ENCODE results near the gene DGKB.

The DGKB gene

GRCh38 chr7:14199336-14199735 lies 703.2 kb downstream of the DGKB start:
- H3K27ac Mint-ChIP-seq = no peak overlapping the region
- no peaks in the 10 kb centered on the region for H3K36me3 Mint-ChIP-seq (ENCODE audit: low read depth)
- H3K27me3 Mint-ChIP-seq (ENCODE audit: low read depth) = no peaks in the 10 kb centered on the region
- H3K9me3 Mint-ChIP-seq = peaks cover 8% of the 10 kb centered on the region
- no peak overlapping the region for H3K4me3 Mint-ChIP-seq
- H3K4me1 Mint-ChIP-seq (ENCODE audit: low read depth) = no peaks in the 10 kb centered on the region

- H3K4me1 Mint-ChIP-seq (ENCODE audit: low read depth) = no peaks in the 10 kb centered on the region
- H3K36me3 Mint-ChIP-seq (ENCODE audit: low read depth) = no peaks in the 10 kb centered on the region
- no peaks in the 10 kb centered on the region for H3K27me3 Mint-ChIP-seq (ENCODE audit: low read depth)
- no peak overlapping the region for H3K27ac Mint-ChIP-seq
- no peak overlapping the region for H3K4me3 Mint-ChIP-seq
- H3K9me3 Mint-ChIP-seq = peaks cover 9% of the 10 kb centered on the region
These were observed 705.3 kb downstream of the DGKB start for GRCh38 chr7:14197280-14197679.

- H3K27me3 Mint-ChIP-seq (ENCODE audit: low read depth) = no peaks in the 10 kb centered on the region
- peaks cover 9% of the 10 kb centered on the region for H3K9me3 Mint-ChIP-seq
- H3K4me3 Mint-ChIP-seq = no peak overlapping the region
- H3K27ac Mint-ChIP-seq = no peak overlapping the region
- H3K4me1 Mint-ChIP-seq (ENCODE audit: low read depth) = no peaks in the 10 kb centered on the region
- H3K36me3 Mint-ChIP-seq (ENCODE audit: low read depth) = no peaks in the 10 kb centered on the region
These were observed 706.0 kb downstream of the DGKB start for GRCh38 chr7:14196555-14196954.

- no peaks in the 10 kb centered on the region for H3K4me1 Mint-ChIP-seq (ENCODE audit: low read depth)
- H3K36me3 Mint-ChIP-seq (ENCODE audit: low read depth) = no peaks in the 10 kb centered on the region
- no peak overlapping the region for H3K4me3 Mint-ChIP-seq
These were observed 706.7 kb downstream of the DGKB start for GRCh38 chr7:14195871-14196270.

GRCh38 chr7:14195079-14195478 lies 707.5 kb downstream of the DGKB start:
- no peak overlapping the region for H3K27ac Mint-ChIP-seq

More at GRCh38 chr7:14195871-14196270, 706.7 kb downstream of the DGKB start:
- Mint-ChIP-seq H3K27me3 (ENCODE audit: low read depth) (no peaks in the 10 kb centered on the region), H3K27ac (no peak overlapping the region), H3K9me3 (peaks cover 9% of the 10 kb centered on the region)

GRCh38 chr7:14191686-14192098 lies 710.9 kb downstream of the DGKB start:
- H3K9me3 Mint-ChIP-seq = peaks cover 8% of the 10 kb centered on the region
- H3K36me3 Mint-ChIP-seq (ENCODE audit: low read depth) = no peaks in the 10 kb centered on the region
- H3K27me3 Mint-ChIP-seq (ENCODE audit: low read depth) = no peaks in the 10 kb centered on the region
- no peak overlapping the region for H3K4me3 Mint-ChIP-seq
- H3K4me1 Mint-ChIP-seq (ENCODE audit: low read depth) = no peaks in the 10 kb centered on the region
- no peak overlapping the region for H3K27ac Mint-ChIP-seq

More at GRCh38 chr7:14195079-14195478, 707.5 kb downstream of the DGKB start:
- Mint-ChIP-seq H3K9me3 (peaks cover 9% of the 10 kb centered on the region), H3K4me1 (ENCODE audit: low read depth) (no peaks in the 10 kb centered on the region), H3K36me3 (ENCODE audit: low read depth) (no peaks in the 10 kb centered on the region), H3K4me3 (no peak overlapping the region), H3K27me3 (ENCODE audit: low read depth) (no peaks in the 10 kb centered on the region)

- Mint-ChIP-seq H3K9me3 (peaks cover 12% of the 10 kb centered on the region), H3K36me3 (ENCODE audit: low read depth) (no peaks in the 10 kb centered on the region), H3K27ac (no peak overlapping the region), H3K27me3 (ENCODE audit: low read depth) (no peaks in the 10 kb centered on the region), H3K4me1 (ENCODE audit: low read depth) (no peaks in the 10 kb centered on the region), H3K4me3 (no peak overlapping the region)
These were observed 718.2 kb downstream of the DGKB start for GRCh38 chr7:14184292-14184864.

- Mint-ChIP-seq H3K27me3 (ENCODE audit: low read depth) (no peaks in the 10 kb centered on the region), H3K27ac (no peak overlapping the region), H3K36me3 (ENCODE audit: low read depth) (no peaks in the 10 kb centered on the region), H3K9me3 (peaks cover 6% of the 10 kb centered on the region), H3K4me1 (ENCODE audit: low read depth) (no peaks in the 10 kb centered on the region), H3K4me3 (no peak overlapping the region)
These were observed 722.8 kb downstream of the DGKB start for GRCh38 chr7:14179781-14180180.

GRCh38 chr7:14177876-14178275 lies 724.7 kb downstream of the DGKB start:
- Mint-ChIP-seq H3K36me3 (ENCODE audit: low read depth) (no peaks in the 10 kb centered on the region), H3K4me3 (no peak overlapping the region), H3K27me3 (ENCODE audit: low read depth) (no peaks in the 10 kb centered on the region), H3K4me1 (ENCODE audit: low read depth) (no peaks in the 10 kb centered on the region), H3K9me3 (peaks cover 4% of the 10 kb centered on the region), H3K27ac (no peak overlapping the region)

GRCh38 chr7:14170872-14171271 lies 731.7 kb downstream of the DGKB start:
- Mint-ChIP-seq H3K36me3 (ENCODE audit: low read depth) (no peaks in the 10 kb centered on the region), H3K27ac (no peak overlapping the region), H3K27me3 (ENCODE audit: low read depth) (no peaks in the 10 kb centered on the region), H3K4me1 (ENCODE audit: low read depth) (no peaks in the 10 kb centered on the region), H3K9me3 (peaks cover 25% of the 10 kb centered on the region), H3K4me3 (no peak overlapping the region)

GRCh38 chr7:14158111-14158510 lies 744.4 kb downstream of the DGKB start:
- Mint-ChIP-seq H3K27ac (no peak overlapping the region), H3K36me3 (ENCODE audit: low read depth) (no peaks in the 10 kb centered on the region), H3K4me1 (ENCODE audit: low read depth) (no peaks in the 10 kb centered on the region), H3K4me3 (no peak overlapping the region), H3K9me3 (peaks cover 9% of the 10 kb centered on the region), H3K27me3 (ENCODE audit: low read depth) (no peaks in the 10 kb centered on the region)

GRCh38 chr7:14156436-14156835 lies 746.1 kb downstream of the DGKB start:
- Mint-ChIP-seq H3K36me3 (ENCODE audit: low read depth) (no peaks in the 10 kb centered on the region), H3K9me3 (peaks cover 8% of the 10 kb centered on the region), H3K27ac (no peak overlapping the region), H3K4me1 (ENCODE audit: low read depth) (no peaks in the 10 kb centered on the region), H3K4me3 (no peak overlapping the region), H3K27me3 (ENCODE audit: low read depth) (no peaks in the 10 kb centered on the region)

GRCh38 chr7:14148974-14149373 lies 753.6 kb downstream of the DGKB start:
- Mint-ChIP-seq H3K36me3 (ENCODE audit: low read depth) (no peaks in the 10 kb centered on the region), H3K4me1 (ENCODE audit: low read depth) (no peaks in the 10 kb centered on the region), H3K9me3 (no peaks in the 10 kb centered on the region), H3K27ac (no peak overlapping the region), H3K4me3 (no peak overlapping the region), H3K27me3 (ENCODE audit: low read depth) (no peaks in the 10 kb centered on the region)

- Mint-ChIP-seq H3K27ac (no peak overlapping the region), H3K4me1 (ENCODE audit: low read depth) (no peaks in the 10 kb centered on the region), H3K9me3 (no peaks in the 10 kb centered on the region), H3K36me3 (ENCODE audit: low read depth) (no peaks in the 10 kb centered on the region), H3K27me3 (ENCODE audit: low read depth) (no peaks in the 10 kb centered on the region), H3K4me3 (no peak overlapping the region)
These were observed 755.0 kb downstream of the DGKB start for GRCh38 chr7:14147532-14147931.

- no peaks in the 10 kb centered on the region for H3K27me3 Mint-ChIP-seq (ENCODE audit: low read depth)
- H3K9me3 Mint-ChIP-seq = no peaks in the 10 kb centered on the region
- no peaks in the 10 kb centered on the region for H3K4me1 Mint-ChIP-seq (ENCODE audit: low read depth)
- no peaks in the 10 kb centered on the region for H3K36me3 Mint-ChIP-seq (ENCODE audit: low read depth)
- H3K4me3 Mint-ChIP-seq = no peak overlapping the region
- H3K27ac Mint-ChIP-seq = no peak overlapping the region
These were observed 758.0 kb downstream of the DGKB start for GRCh38 chr7:14144538-14144937.

GRCh38 chr7:14144109-14144508 lies 758.4 kb downstream of the DGKB start:
- Mint-ChIP-seq H3K4me1 (ENCODE audit: low read depth) (no peaks in the 10 kb centered on the region), H3K4me3 (no peak overlapping the region), H3K9me3 (no peaks in the 10 kb centered on the region), H3K27me3 (ENCODE audit: low read depth) (no peaks in the 10 kb centered on the region), H3K27ac (no peak overlapping the region), H3K36me3 (ENCODE audit: low read depth) (no peaks in the 10 kb centered on the region)

All from T-helper 1 cell treated with Interleukin-12 subunit alpha and Interleukin-12 subunit beta and Interleukin-4 antibody, amounts not matched to agents 30 μg/mL and 1 μg/mL, for 36 hours (primary cell).